Smooth muscle cell (in vitro differentiated cells): ENCODE measurements around the gene DGKH. TPM values are rescaled to one million over a fixed set of nuclear protein-coding genes. Genes with fewer than 3 reads are reported as not detected.

ENCODE experiments used
- DNase-seq: peaks from one replicate; lab custom pipeline; 2025; ENCODE audit not compliant: unreplicated experiment; lab: John Stamatoyannopoulos, UW
- H2AFZ ChIP-seq: fragments of 200-600 bp; sonication (generic); 2 replicates; pipeline ENCODE4 v1.6.0; 2016; ENCODE audit warnings: antibody characterized with exemption, low read depth, mild to moderate bottlenecking
- H3F3A ChIP-seq: fragments of 200-600 bp; sonication (generic); 2 replicates; pipeline ENCODE4 v1.6.0; 2017; ENCODE audit warnings: antibody characterized with exemption, low read depth
- H3K27ac ChIP-seq: fragments of 200-600 bp; sonication (generic); 2 replicates; pipeline ENCODE4 v1.5.1; 2016; ENCODE audit warnings: low read depth, mild to moderate bottlenecking
- H3K27me3 ChIP-seq: fragments of 200-600 bp; sonication (generic); 2 replicates; pipeline ENCODE4 v1.6.1; 2016; ENCODE audit warnings: low read depth, mild to moderate bottlenecking
- H3K36me3 ChIP-seq: fragments of 200-600 bp; sonication (generic); 2 replicates; pipeline ENCODE4 v1.5.1; 2016; ENCODE audit warnings: low read depth
- H3K4me1 ChIP-seq: fragments of 200-600 bp; sonication (generic); 2 replicates; pipeline ENCODE4 v1.5.1; 2016; ENCODE audit warnings: low read depth
- H3K4me2 ChIP-seq: fragments of 200-600 bp; sonication (generic); 2 replicates; pipeline ENCODE4 v1.6.0; 2016; ENCODE audit warnings: mild to moderate bottlenecking
- H3K4me3 ChIP-seq: fragments of 200-600 bp; sonication (generic); 2 replicates; pipeline ENCODE4 v1.5.1; 2016; ENCODE audit warnings: mild to moderate bottlenecking
- H3K79me2 ChIP-seq: fragments of 200-600 bp; sonication (generic); 2 replicates; pipeline ENCODE4 v1.6.0; 2016; ENCODE audit warnings: low read depth, mild to moderate bottlenecking
- H3K9ac ChIP-seq: fragments of 200-600 bp; sonication (generic); 2 replicates; pipeline ENCODE4 v1.6.0; 2016; ENCODE audit warnings: low read depth
- H3K9me3 ChIP-seq: fragments of 200-600 bp; sonication (generic); replicated peaks from 2 replicates; pipeline ENCODE4 v1.5.1; 2016; ENCODE audit warnings: low read depth
- H4K20me1 ChIP-seq: fragments of 200-600 bp; sonication (generic); 2 replicates; pipeline ENCODE4 v1.6.0; 2016; ENCODE audit warnings: low read depth
- WGBS: methylation state at CpG from one replicate; pipeline ENCODE4 v1.1.7; 2016; ENCODE audit warnings: low lambda C conversion rate; 5-methylcytosine and 5-hydroxymethylcytosine counted together
- polyA plus RNA-seq: library from polyadenylated mRNA; unstranded; fragments of >200 nt; fragmentation: Nextera tagmentation; extraction: Ambion mirVana; gene quantifications from 2 replicates; pipeline ENCODE4 v1.2.1, GENCODE V29; 2016
- total RNA-seq: library from RNA; depleted of rRNA; stranded (reverse); fragments of >200 nt; gene quantifications from 2 replicates; pipeline ENCODE4 v1.2.3, GENCODE V29; 2014
- TF ChIP-seq, protein P1 (sequence below): fragments of 200-600 bp; sonication (generic); IDR thresholded peaks from 2 replicates; pipeline ENCODE4 v1.5.1; 2017; ENCODE audit warnings: borderline replicate concordance, mild to moderate bottlenecking, antibody characterized with exemption; ENCODE audit not compliant: insufficient read depth, poor library complexity, severe bottlenecking

Gene DGKH
- total and polyA plus RNA-seq, 2 experiments from 2014 or later: 1.3 to 6.8 TPM

DNA sequence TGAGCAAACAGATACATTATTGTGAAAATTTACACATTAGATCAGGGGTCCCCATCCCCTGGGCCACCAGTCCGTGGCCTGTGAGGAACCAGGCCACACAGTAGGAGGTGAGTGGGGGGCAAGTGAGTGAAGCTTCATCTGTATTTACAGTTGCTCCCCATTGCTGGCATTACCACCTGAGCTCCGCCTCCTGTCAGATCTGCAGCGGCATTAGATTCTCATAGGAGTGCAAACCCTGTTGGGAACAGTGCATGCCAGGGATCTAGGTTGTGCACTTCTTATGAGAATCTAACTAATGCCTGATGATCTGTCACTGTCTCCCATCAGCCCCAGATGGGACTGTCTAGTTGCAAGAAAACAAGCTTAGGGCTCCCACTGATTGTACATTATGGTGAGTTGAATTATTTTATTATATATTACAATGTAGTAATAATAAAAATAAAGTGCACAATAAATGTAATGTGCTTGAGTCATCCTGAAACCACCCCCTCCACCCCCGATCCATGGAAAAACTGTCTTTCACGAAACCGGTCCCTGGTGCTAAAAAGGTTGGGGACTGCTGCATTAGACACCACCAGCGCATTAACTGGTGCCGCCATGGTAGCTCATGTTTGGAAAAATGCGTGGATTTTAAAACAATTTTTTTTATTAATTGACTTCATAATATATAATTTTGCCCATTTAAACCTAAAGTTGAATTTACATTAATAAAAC lies 51.7 kb downstream of the DGKH start:
- H3K36me3 ChIP-seq: no peaks in the 10 kb centered on the region
- no peak overlapping the region for H3K4me3 ChIP-seq
- no peaks in the 10 kb centered on the region for H3K9me3 ChIP-seq
- no peak overlapping the region for H3K4me2 ChIP-seq
- no peaks in the 10 kb centered on the region for H3K79me2 ChIP-seq
- H2AFZ ChIP-seq: no peak overlapping the region
- no peak for DNase-seq
- no peak overlapping the region for H3K9ac ChIP-seq
- H3F3A ChIP-seq: no peaks in the 10 kb centered on the region
- peaks cover 3% of the 10 kb centered on the region for H3K4me1 ChIP-seq
- 97% methylated on average over 9 of the region's 9 CpGs for WGBS
- no peaks in the 10 kb centered on the region for H3K27me3 ChIP-seq
- TF ChIP-seq, protein P1, sequence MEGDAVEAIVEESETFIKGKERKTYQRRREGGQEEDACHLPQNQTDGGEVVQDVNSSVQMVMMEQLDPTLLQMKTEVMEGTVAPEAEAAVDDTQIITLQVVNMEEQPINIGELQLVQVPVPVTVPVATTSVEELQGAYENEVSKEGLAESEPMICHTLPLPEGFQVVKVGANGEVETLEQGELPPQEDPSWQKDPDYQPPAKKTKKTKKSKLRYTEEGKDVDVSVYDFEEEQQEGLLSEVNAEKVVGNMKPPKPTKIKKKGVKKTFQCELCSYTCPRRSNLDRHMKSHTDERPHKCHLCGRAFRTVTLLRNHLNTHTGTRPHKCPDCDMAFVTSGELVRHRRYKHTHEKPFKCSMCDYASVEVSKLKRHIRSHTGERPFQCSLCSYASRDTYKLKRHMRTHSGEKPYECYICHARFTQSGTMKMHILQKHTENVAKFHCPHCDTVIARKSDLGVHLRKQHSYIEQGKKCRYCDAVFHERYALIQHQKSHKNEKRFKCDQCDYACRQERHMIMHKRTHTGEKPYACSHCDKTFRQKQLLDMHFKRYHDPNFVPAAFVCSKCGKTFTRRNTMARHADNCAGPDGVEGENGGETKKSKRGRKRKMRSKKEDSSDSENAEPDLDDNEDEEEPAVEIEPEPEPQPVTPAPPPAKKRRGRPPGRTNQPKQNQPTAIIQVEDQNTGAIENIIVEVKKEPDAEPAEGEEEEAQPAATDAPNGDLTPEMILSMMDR: no peak
- no peak overlapping the region for H3K27ac ChIP-seq
- H4K20me1 ChIP-seq: no peaks in the 10 kb centered on the region

DNA sequence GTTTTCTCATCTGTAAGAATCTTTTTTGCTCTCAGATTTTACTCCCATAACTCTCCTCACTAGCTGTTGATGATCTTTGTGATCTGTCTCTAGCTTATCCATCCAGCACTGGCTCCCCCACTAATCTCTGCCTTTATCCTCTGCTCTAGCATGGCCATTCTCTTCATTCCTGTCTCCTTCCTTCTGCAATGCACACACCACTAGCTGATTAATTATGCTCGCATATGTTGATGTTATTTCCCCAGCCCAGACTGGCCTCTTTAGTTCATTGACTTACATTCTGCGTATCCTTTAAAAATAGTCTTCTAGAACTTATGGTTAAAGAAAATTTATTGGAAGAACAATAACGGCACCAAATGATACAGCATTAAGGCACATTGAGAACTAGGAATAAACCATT lies 52.5 kb downstream of the DGKH start:
- TF ChIP-seq, protein P1: no peak
- Histone ChIP-seq H3K9ac (no peak overlapping the region), H3K4me3 (no peak overlapping the region), H3K27ac (no peak overlapping the region), H3K9me3 (no peaks in the 10 kb centered on the region), H3K4me2 (peak overlapping the region; percentile 28), H3K79me2 (no peaks in the 10 kb centered on the region), H3F3A (peaks cover 3% of the 10 kb centered on the region), H4K20me1 (no peaks in the 10 kb centered on the region), H3K36me3 (no peaks in the 10 kb centered on the region), H3K27me3 (no peaks in the 10 kb centered on the region), H2AFZ (no peak overlapping the region), H3K4me1 (peaks cover 3% of the 10 kb centered on the region)
- WGBS: 78% methylated on average over 3 of the region's 3 CpGs
- no peak for DNase-seq

DNA sequence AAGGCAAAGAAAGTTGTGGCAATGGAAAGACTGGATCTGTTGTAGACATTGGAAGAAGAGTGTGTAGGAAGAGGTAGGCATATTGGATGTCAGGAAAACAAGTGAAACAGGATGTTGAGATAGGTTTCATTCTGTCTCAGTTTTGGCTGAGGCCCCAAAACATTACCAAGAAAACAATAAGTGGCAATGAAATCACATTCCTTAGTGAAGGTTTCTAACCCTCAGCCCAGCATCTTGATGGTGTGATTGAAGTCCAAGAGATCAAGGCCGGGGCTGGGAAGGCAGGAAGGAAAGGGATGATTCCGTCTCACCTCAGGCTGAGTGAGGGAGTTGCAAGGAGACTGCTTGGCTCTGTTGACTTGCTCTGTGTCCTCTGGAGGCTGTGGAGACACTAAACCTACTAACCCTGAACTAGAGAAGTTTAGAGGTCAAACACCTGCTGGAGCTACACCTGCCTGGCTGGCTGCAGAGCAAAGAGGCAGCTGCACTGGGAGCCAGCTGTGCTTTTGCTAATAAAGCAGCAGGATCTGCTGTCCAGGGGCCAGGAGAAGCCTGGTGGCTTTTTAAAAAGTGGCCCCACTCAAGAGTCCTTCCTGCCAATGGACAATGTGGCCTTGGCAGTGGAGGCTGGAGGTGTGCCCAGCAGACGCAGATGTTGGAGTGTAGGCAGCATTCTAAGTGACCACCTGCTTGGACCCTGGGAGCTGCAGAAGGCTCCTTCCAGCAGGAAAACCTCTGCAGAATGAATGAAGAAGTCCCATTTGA lies 53.6 kb downstream of the DGKH start:
- no peak for DNase-seq
- Histone ChIP-seq H3K4me3 (no peak overlapping the region), H3K27me3 (no peaks in the 10 kb centered on the region), H2AFZ (no peak overlapping the region), H3K27ac (no peak overlapping the region), H3K9me3 (no peaks in the 10 kb centered on the region), H4K20me1 (peaks cover under 1% of the 10 kb centered on the region), H3K9ac (no peak overlapping the region), H3K4me1 (peaks cover 3% of the 10 kb centered on the region), H3K36me3 (no peaks in the 10 kb centered on the region), H3K4me2 (no peak overlapping the region), H3K79me2 (no peaks in the 10 kb centered on the region), H3F3A (peaks cover 3% of the 10 kb centered on the region)
- TF ChIP-seq, protein P1: no peak
- 94% methylated on average over 3 of the region's 3 CpGs for WGBS
